Mesangial cell (primary cell): ENCODE measurements around the gene NETO2. TPM values are rescaled to one million over a fixed set of nuclear protein-coding genes. Genes with fewer than 3 reads are reported as not detected.

Experiments used
- total RNA-seq: library from RNA; depleted of rRNA; stranded (reverse); fragments of >200 nt; gene quantifications from 2 replicates; pipeline ENCODE4 v1.2.3, GENCODE V29; 2015

Gene NETO2, protein sequence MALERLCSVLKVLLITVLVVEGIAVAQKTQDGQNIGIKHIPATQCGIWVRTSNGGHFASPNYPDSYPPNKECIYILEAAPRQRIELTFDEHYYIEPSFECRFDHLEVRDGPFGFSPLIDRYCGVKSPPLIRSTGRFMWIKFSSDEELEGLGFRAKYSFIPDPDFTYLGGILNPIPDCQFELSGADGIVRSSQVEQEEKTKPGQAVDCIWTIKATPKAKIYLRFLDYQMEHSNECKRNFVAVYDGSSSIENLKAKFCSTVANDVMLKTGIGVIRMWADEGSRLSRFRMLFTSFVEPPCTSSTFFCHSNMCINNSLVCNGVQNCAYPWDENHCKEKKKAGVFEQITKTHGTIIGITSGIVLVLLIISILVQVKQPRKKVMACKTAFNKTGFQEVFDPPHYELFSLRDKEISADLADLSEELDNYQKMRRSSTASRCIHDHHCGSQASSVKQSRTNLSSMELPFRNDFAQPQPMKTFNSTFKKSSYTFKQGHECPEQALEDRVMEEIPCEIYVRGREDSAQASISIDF
- 29.4 and 40.9 TPM in 2 replicates for total RNA-seq

GRCh38 chr16:47143677-47144558 lies at the start of gene NETO2:
TSS of gene NETO2 (minus strand) at chr16:47143945. CDS start at chr16:47143612, 333 bp downstream.

Other genes with a start within 250 kb of the NETO2 start
- 23.5 and 28.0 TPM in 2 replicates for gene DNAJA2, start 170.3 kb downstream of the NETO2 start, total RNA-seq